ENCODE data around the gene SEL1L. TPM values are rescaled to one million over a fixed set of nuclear protein-coding genes. Genes with fewer than 3 reads are reported as not detected.

SEL1L gene
- total and polyA plus RNA-seq, 2 donors (not counting 3 experiments of a cell fraction or from before 2014, with no cell fraction given): 15.0 to 95.0 TPM

- no peaks in the 10 kb centered on the region for H3K9me3 ChIP-seq (replicated peaks; ENCODE audit: control insufficient read depth, insufficient read depth, low read length)
- H3K9me1 ChIP-seq (replicated peaks; ENCODE audit: control insufficient read depth, extremely low read depth, insufficient read depth, low read length): no peaks in the 10 kb centered on the region
- no peak overlapping the region for H3K4me2 ChIP-seq (ENCODE audit: insufficient read depth, low read length)
- peaks cover 27% of the 10 kb centered on the region for H3K79me2 ChIP-seq (ENCODE audit: control insufficient read depth, insufficient read depth, low read length)
- peaks cover 7% of the 10 kb centered on the region for H3K4me1 ChIP-seq (ENCODE audit: control insufficient read depth, extremely low read depth, insufficient read depth, low read length)
- no peak overlapping the region for H2AFZ ChIP-seq (ENCODE audit: low read depth, low read length)
- POLR2A ChIA-PET: no interaction called here
- no peak overlapping the region for H3K27ac ChIP-seq (ENCODE audit: insufficient read depth, low read depth, low read length)
- BruUV-seq (replicated peaks): no TSS peak
- FAIRE-seq (no peak), DNase-seq (ENCODE audit: low read depth, low spot score) (no peak)
- no peak overlapping the region for H3K9ac ChIP-seq (replicated peaks; ENCODE audit: extremely low read depth, insufficient read depth, low read length)
- dilution Hi-C loops (cut with MboI; ENCODE audit: extremely low pct_ligation_motif_present, low sequenced_read_pairs): no loop called here
- TF ChIP-seq EZH2 (IDR thresholded peaks at IDR 0.05; ENCODE audit: borderline replicate concordance, low read depth, low read length, severe bottlenecking) (no peak), POLR2A (IDR thresholded peaks at IDR 0.05; ENCODE audit: low read depth, low read length) (no peak), GATA2 (IDR thresholded peaks at IDR 0.05; ENCODE audit: insufficient read depth, insufficient read length, low read depth, low read length) (no peak), JUN (IDR thresholded peaks at IDR 0.05; ENCODE audit: borderline replicate concordance, insufficient read depth, insufficient read length, low read depth) (no peak), POLR2AphosphoS5 (IDR thresholded peaks at IDR 0.05; ENCODE audit: insufficient read depth, low read depth, low read length) (no peak), MYC (IDR thresholded peaks at IDR 0.05; ENCODE audit: low read depth, low read length) (no peak), FOS (IDR thresholded peaks at IDR 0.05; ENCODE audit: borderline replicate concordance, insufficient read depth, low read length) (no peak)
- TF ChIP-seq, protein P1, sequence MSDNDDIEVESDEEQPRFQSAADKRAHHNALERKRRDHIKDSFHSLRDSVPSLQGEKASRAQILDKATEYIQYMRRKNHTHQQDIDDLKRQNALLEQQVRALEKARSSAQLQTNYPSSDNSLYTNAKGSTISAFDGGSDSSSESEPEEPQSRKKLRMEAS (IDR thresholded peaks at IDR 0.05; ENCODE audit: insufficient read depth, insufficient read length): no peak
- TF ChIP-seq, protein P2, sequence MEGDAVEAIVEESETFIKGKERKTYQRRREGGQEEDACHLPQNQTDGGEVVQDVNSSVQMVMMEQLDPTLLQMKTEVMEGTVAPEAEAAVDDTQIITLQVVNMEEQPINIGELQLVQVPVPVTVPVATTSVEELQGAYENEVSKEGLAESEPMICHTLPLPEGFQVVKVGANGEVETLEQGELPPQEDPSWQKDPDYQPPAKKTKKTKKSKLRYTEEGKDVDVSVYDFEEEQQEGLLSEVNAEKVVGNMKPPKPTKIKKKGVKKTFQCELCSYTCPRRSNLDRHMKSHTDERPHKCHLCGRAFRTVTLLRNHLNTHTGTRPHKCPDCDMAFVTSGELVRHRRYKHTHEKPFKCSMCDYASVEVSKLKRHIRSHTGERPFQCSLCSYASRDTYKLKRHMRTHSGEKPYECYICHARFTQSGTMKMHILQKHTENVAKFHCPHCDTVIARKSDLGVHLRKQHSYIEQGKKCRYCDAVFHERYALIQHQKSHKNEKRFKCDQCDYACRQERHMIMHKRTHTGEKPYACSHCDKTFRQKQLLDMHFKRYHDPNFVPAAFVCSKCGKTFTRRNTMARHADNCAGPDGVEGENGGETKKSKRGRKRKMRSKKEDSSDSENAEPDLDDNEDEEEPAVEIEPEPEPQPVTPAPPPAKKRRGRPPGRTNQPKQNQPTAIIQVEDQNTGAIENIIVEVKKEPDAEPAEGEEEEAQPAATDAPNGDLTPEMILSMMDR (IDR thresholded peaks at IDR 0.05; ENCODE audit: extremely low read depth in 1 of 2, insufficient read depth in 1 of 2, low read depth in 1 of 2, low read length in 2 of 2): no peak
- H3K4me3 ChIP-seq (replicated peaks in 1 of 3; ENCODE audit: insufficient read depth in 1 of 3, low read depth in 1 of 3, low read length in 3 of 3): no peak overlapping the region
- intact Hi-C loops (cut with micrococcal nuclease): no loop called here
- no peaks in the 10 kb centered on the region for H3K36me3 ChIP-seq (ENCODE audit: control insufficient read depth in 2 of 2, extremely low read depth in 1 of 2, insufficient read depth in 2 of 2, low read length in 2 of 2)
- CTCF ChIA-PET: no interaction called here
- no peaks in the 10 kb centered on the region for H4K20me1 ChIP-seq (replicated peaks; ENCODE audit: control insufficient read depth, extremely low read depth, insufficient read depth, low read length)
- H3K27me3 ChIP-seq (ENCODE audit: control insufficient read depth in 2 of 2, insufficient read depth in 2 of 2, low read length in 2 of 2): no peaks in the 10 kb centered on the region
Observed at GRCh38 chr14:81535396-81536164, 1.9 kb upstream of the SEL1L start.

Measured in endothelial cell of umbilical vein (primary cell).